Measurements from ENCODE around the gene SLFNL1.

SLFNL1 gene

DNA sequence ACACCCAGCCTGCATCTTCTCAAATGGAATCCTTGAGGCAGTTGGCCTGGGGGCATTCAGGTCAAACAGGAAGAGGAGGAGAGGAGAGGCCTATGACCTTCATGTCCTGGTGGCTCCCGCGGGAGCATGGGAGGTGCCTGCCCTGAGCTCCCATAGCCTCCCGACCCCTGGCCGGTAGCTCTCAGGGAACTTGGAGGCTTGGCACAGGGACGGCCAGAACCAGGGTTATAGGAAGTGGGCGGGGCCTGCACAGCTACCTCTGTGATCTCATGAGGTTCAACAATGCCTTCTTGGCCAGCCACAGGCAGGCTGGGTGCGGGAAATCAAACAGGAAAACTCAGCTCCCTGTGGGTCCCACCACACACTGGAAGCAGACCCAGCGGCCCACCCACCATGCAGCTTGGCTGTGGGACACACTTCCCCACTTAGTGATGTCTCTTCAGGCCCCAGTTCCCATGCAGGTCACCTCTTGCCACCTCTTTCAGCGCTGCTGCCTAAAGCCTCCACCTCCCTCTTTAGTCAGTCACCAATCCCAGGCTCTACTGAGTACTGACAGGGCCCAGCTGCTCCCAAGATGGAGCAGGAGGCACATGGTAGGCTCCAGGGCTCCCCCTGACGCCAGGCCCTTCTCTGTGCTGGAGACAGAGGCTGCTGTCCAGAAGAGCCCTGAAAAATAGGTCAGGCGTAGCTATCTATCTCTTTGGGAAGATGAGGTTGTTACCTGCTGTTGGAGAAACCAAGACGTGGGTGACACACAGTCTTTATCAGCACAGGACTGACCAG is at the start of gene SLFNL1:
Gene SLFNL1, minus strand, starts transcription at position 200 of the 783 bp plus-strand sequence. CDS start 1,065 bp downstream, outside the sequence.
- CTCF ChIA-PET = interaction anchor here (0.6 kb wide), 1 partner anchor 476 kb away, joined by 3 read pairs; no protein-coding TSS in a partner anchor
- DNase-seq (ENCODE audit: extremely low spot score) = no peak
- no peak for TF ChIP-seq SP1 (IDR thresholded peaks at IDR 0.05)
- no peak for TF ChIP-seq LEF1 (IDR thresholded peaks at IDR 0.05; ENCODE audit: borderline replicate concordance)
- no peak for TF ChIP-seq ARNT (IDR thresholded peaks at IDR 0.05)
- no peak for TF ChIP-seq BHLHE40 (IDR thresholded peaks at IDR 0.05; ENCODE audit: borderline replicate concordance)
- TF ChIP-seq FOXM1 (IDR thresholded peaks at IDR 0.05; ENCODE audit: borderline replicate concordance) = no peak
- TF ChIP-seq SUZ12 (IDR thresholded peaks at IDR 0.05) = no peak
- TF ChIP-seq FOXA1 (IDR thresholded peaks at IDR 0.05) = no peak
- no peak for TF ChIP-seq FOXK2 (IDR thresholded peaks at IDR 0.05)
- TF ChIP-seq ZNF384 (IDR thresholded peaks at IDR 0.05) = no peak
- no peak for TF ChIP-seq CTBP1 (IDR thresholded peaks at IDR 0.05; ENCODE audit: borderline replicate concordance)
- no peak for TF ChIP-seq HDGF (IDR thresholded peaks at IDR 0.05; ENCODE audit: borderline replicate concordance)
- no peak for TF ChIP-seq L3MBTL2 (conservative IDR thresholded peaks at IDR 0.05)
- TF ChIP-seq, protein P1, sequence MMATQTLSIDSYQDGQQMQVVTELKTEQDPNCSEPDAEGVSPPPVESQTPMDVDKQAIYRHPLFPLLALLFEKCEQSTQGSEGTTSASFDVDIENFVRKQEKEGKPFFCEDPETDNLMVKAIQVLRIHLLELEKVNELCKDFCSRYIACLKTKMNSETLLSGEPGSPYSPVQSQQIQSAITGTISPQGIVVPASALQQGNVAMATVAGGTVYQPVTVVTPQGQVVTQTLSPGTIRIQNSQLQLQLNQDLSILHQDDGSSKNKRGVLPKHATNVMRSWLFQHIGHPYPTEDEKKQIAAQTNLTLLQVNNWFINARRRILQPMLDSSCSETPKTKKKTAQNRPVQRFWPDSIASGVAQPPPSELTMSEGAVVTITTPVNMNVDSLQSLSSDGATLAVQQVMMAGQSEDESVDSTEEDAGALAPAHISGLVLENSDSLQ (IDR thresholded peaks at IDR 0.05) = no peak
- no peak for TF ChIP-seq NFRKB (IDR thresholded peaks at IDR 0.05)
- no peak for TF ChIP-seq ELF4 (IDR thresholded peaks at IDR 0.05)
- POLR2A ChIA-PET = interaction anchor here (1.4 to 2.8 kb wide), 2 partner anchors 17 to 42 kb away, joined by 4 to 10 read pairs; partner anchors contain the start of gene CTPS1

- CTCF ChIA-PET = no interaction called here
- TF ChIP-seq FOXA1 (IDR thresholded peaks at IDR 0.05) (no peak), LEF1 (IDR thresholded peaks at IDR 0.05; ENCODE audit: borderline replicate concordance) (no peak), FOXK2 (IDR thresholded peaks at IDR 0.05) (no peak), SP1 (IDR thresholded peaks at IDR 0.05) (no peak), ELF4 (IDR thresholded peaks at IDR 0.05) (no peak), TARDBP (IDR thresholded peaks at IDR 0.05) (no peak), NFRKB (IDR thresholded peaks at IDR 0.05) (no peak), L3MBTL2 (conservative IDR thresholded peaks at IDR 0.05) (no peak), BHLHE40 (IDR thresholded peaks at IDR 0.05; ENCODE audit: borderline replicate concordance) (no peak), SUZ12 (IDR thresholded peaks at IDR 0.05) (no peak)
- TF ChIP-seq, protein P1 (IDR thresholded peaks at IDR 0.05) = no peak
Measured at GRCh38 chr1:41056907-41057306, 35.4 kb upstream of the SLFNL1 start.

GRCh38 chr1:41053316-41053715 is 31.8 kb upstream of the SLFNL1 start:
- no peak for TF ChIP-seq SP1 (IDR thresholded peaks at IDR 0.05)
- no peak for TF ChIP-seq CTBP1 (IDR thresholded peaks at IDR 0.05; ENCODE audit: borderline replicate concordance)
- no peak for TF ChIP-seq ELF4 (IDR thresholded peaks at IDR 0.05)
- no peak for TF ChIP-seq L3MBTL2 (conservative IDR thresholded peaks at IDR 0.05)
- no peak for TF ChIP-seq SUZ12 (IDR thresholded peaks at IDR 0.05)
- no peak for TF ChIP-seq FOXA1 (IDR thresholded peaks at IDR 0.05)
- TF ChIP-seq BHLHE40 (IDR thresholded peaks at IDR 0.05; ENCODE audit: borderline replicate concordance) = no peak
- no peak for TF ChIP-seq NFRKB (IDR thresholded peaks at IDR 0.05)
- TF ChIP-seq FOXK2 (IDR thresholded peaks at IDR 0.05) = no peak
- no peak for TF ChIP-seq ZNF384 (IDR thresholded peaks at IDR 0.05)
- TF ChIP-seq FOXM1 (IDR thresholded peaks at IDR 0.05; ENCODE audit: borderline replicate concordance) = no peak
- no peak for TF ChIP-seq TARDBP (IDR thresholded peaks at IDR 0.05)
- no peak for TF ChIP-seq ARNT (IDR thresholded peaks at IDR 0.05)
- TF ChIP-seq HDGF (IDR thresholded peaks at IDR 0.05; ENCODE audit: borderline replicate concordance) = no peak
- no peak for TF ChIP-seq LEF1 (IDR thresholded peaks at IDR 0.05; ENCODE audit: borderline replicate concordance)
- TF ChIP-seq, protein P1 (IDR thresholded peaks at IDR 0.05) = no peak
- no peak for DNase-seq (ENCODE audit: extremely low spot score)
- POLR2A ChIA-PET = no interaction called here
- CTCF ChIA-PET = no interaction called here

More at GRCh38 chr1:41056907-41057306, 35.4 kb upstream of the SLFNL1 start:
- no peak for DNase-seq (ENCODE audit: extremely low spot score)
- POLR2A ChIA-PET = no interaction called here

- DNase-seq (ENCODE audit: extremely low spot score) = no peak
- POLR2A ChIA-PET = no interaction called here
- CTCF ChIA-PET = no interaction called here
- TF ChIP-seq SUZ12 (IDR thresholded peaks at IDR 0.05) (no peak), ELF4 (IDR thresholded peaks at IDR 0.05) (no peak), FOXA1 (IDR thresholded peaks at IDR 0.05) (no peak), SP1 (IDR thresholded peaks at IDR 0.05) (no peak), LEF1 (IDR thresholded peaks at IDR 0.05; ENCODE audit: borderline replicate concordance) (no peak), FOXK2 (IDR thresholded peaks at IDR 0.05) (no peak), NFRKB (IDR thresholded peaks at IDR 0.05) (no peak), BHLHE40 (IDR thresholded peaks at IDR 0.05; ENCODE audit: borderline replicate concordance) (no peak), L3MBTL2 (conservative IDR thresholded peaks at IDR 0.05) (no peak), FOXM1 (IDR thresholded peaks at IDR 0.05; ENCODE audit: borderline replicate concordance) (no peak), ZNF384 (IDR thresholded peaks at IDR 0.05) (no peak)
- TF ChIP-seq, protein P1 (IDR thresholded peaks at IDR 0.05) = no peak
Measured at GRCh38 chr1:41051022-41051421, 29.5 kb upstream of the SLFNL1 start.

DNA sequence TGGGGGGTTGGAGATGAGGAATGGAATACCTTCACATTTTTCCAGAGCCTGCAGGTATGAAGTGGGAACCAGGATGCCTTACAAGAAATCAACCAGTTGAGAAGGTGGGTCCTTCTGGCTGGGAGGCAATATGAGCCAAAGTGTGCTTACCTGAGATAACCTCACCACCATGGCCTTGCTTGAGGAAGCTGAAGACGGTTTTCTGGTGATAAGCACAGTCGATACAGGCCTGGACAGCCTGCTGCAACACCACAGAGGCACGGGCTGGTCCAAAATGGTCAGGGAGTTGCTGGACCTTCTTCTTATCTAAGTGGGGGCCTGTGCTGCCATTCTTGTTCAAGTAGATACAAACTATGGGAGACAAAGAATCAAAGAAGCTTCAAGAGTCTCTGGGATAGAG is 27.0 kb upstream of the SLFNL1 start:
- POLR2A ChIA-PET = no interaction called here
- DNase-seq (ENCODE audit: extremely low spot score) = no peak

More for the DNA sequence above, 27.0 kb upstream of the SLFNL1 start:
- TF ChIP-seq ARNT (IDR thresholded peaks at IDR 0.05) = no peak
- no peak for TF ChIP-seq BHLHE40 (IDR thresholded peaks at IDR 0.05; ENCODE audit: borderline replicate concordance)
- TF ChIP-seq NFRKB (IDR thresholded peaks at IDR 0.05) = no peak
- no peak for TF ChIP-seq ZNF384 (IDR thresholded peaks at IDR 0.05)
- CTCF ChIA-PET = no interaction called here

Measured in HEK293T (cell line).